ENCODE data around the gene CDH23. TPM values are rescaled to one million over a fixed set of nuclear protein-coding genes. Genes with fewer than 3 reads are reported as not detected.

The CDH23 gene
- total and polyA plus RNA-seq, 2 of the 8 experiments (the other 6 are each of a cell fraction or from before 2014, with no cell fraction given): 1.9 to 4.9 TPM

DNA sequence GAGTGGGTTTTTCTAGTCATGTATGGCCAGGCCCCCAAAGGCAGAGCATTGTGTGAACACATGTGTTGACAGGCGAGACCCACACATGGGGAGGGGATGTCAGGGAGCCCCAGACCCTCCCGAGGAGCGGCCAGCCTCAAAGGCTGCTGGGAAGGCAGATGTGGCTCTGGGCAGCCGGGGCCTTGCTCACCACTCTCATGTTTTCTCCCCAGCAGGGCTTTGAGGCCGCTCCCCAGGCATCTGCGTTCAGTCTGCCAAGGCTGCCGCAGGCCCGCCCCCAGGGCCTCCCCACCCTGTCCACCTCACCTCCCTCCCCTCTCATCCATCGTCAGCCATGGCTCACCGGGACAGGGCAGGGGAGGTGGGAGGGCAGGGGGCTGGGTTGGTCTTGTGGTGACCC lies 393.2 kb downstream of the CDH23 start (continued):
- TF ChIP-seq EP300 (IDR thresholded peaks at IDR 0.05; ENCODE audit: borderline replicate concordance in 1 of 2, low read depth in 2 of 2, low read length in 2 of 2) (no peak), FOSL1 (IDR thresholded peaks at IDR 0.05; ENCODE audit: insufficient read depth, low read depth, low read length) (no peak), SP4 (IDR thresholded peaks at IDR 0.05; ENCODE audit: low read length) (no peak), TAF7 (optimal IDR thresholded peaks at IDR 0.05; ENCODE audit: borderline replicate concordance, low read depth, low read length) (no peak), SRF (IDR thresholded peaks at IDR 0.05; ENCODE audit: low read depth, low read length) (no peak), JUND (IDR thresholded peaks at IDR 0.05; ENCODE audit: low read length) (no peak)
